GM10847 (cell line): Measurements from ENCODE around the gene TNRC6C.

Source experiments
- POLR2A ChIP-seq: IDR thresholded peaks from 2 replicates; pipeline ENCODE4 v1.6.1; 2011; ENCODE audit not compliant: insufficient read length; ENCODE audit errors: extremely low read depth

Gene TNRC6C

DNA sequence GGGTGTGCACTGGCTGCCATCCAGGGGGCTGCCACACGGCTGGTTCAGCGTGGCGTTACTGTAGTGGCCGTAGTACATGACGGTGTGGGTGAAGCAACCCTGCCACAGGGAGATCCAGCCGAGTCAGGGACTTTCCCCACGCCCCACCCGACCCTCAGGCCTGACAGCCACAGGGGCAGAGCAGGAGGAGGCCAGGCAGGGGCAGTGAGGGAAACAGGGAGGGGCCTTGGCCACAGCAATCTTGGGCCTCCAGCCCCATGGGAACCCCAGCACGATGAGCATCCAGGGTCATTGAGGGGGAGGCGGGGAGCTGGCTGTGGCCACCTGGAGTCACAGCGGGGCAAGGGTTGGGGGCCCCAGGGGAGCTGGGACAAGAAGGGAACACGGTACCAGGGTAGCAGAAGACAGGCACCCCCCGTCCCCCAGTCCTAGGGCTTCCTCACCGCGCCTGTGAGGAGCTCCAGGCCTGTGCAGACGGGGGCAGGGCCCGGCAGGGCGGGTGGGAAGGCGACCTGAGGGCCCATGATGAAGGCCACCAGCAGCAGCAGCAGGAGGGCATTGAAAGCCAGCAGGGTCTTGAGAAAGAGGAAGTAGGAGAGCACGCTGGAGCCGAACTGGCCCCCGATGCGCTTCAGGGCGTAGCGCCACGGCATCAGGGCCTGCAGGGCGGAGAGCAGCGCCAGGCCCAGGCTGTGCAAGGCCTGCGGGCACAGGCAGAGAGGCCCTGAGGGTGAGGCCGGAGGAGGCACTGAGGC lies 165.8 kb downstream of the TNRC6C start:
- peak; percentile 47 for TF ChIP-seq POLR2A

DNA sequence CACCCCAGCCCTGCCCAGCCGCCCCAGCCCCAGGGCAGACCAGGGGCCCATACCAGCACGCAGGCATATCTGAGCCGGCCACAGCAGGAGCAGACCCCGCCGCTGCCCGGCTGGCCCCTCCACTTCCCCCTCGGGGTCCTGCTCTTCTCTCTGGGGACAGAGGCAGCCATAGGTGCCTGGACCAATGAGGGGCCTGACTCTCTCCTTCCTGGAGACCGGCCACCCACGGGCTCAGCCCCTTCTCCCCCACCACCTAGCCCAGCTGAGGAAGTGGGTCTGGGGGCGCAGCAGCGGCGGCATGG lies 166.3 kb downstream of the TNRC6C start:
- no peak for TF ChIP-seq POLR2A

DNA sequence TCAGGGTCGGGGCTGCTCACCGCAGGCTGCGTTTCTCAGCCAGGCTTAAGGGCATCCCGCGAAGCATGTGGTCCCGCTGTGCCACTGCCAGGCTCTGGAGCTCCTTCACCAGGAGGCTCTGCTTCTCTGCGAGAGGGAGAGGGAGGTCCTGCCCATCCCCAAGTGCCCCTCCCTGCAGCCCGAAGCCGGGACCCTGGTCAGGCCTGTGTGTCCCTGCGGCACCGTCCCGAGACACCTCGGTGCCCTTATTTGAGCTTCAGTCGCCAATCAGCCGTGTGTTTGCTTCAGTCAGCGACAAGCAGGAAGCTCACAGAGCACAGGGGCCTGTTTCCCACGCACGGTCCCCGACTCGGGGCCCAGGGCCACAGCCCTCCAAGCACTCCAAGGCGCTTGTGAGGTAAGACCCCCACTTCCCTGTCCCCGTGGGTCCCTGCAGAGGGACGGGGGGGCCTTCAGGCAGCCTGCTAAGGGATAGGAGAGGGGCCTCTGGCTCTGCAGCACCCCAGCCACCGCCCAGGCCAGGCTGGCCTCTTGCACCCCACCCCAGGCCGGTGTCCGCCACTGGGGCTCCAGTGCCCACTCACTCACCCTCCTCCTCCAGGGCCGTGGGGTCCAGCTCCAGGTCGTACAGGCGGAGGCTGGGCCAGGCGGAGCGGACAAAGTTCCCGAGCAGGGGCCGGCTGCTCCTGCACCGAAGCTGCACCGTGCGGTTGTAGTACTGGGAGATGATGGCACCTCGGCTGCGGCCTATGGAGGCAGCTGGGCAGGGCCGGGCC lies 166.8 kb downstream of the TNRC6C start:
- TF ChIP-seq POLR2A: no peak

DNA sequence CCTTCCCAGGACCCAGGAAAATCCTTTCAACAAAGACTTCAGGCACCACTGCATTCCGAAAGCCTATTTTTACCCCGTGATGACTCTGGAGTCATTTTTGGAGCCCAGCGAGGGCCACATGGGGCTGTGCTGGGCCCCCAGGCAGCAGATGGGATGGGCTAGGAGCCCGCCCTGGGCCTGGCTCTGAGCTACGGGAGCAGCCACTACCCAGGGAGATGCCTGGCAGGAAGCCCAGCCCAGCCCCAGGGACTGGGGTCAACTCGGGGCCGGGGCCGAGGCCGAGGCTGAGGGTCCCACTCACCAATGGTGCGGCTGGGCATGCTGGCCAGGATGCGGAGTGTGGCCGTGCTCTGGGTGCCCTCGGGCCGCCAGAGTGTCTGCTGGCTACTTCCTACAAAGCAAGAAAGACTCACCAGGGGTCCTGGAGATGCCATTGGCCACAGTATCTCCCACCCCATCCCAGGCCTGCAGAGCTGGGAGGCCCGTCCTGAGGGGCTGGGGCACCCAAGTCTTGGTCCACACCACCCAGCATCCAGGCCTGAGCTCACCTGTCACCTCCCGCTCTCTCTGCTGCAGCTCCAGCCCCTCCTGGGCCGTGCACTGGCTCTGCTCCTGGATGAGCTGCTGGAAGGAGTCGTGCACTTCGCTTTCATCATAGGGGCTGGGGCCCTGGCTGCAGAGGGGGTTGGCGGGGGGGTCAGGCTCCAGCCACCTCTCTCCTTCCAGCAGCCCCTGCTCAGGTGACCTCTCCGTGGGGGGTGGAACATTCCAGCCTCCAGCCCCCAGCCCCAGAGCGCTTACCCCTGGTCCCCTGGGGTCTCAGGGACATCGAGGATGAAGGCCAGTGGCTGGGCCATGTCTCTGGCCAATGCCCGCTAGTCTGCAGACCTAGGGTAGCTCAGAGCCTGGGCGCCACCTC lies 167.7 kb downstream of the TNRC6C start:
- TF ChIP-seq POLR2A: peak; percentile 14

DNA sequence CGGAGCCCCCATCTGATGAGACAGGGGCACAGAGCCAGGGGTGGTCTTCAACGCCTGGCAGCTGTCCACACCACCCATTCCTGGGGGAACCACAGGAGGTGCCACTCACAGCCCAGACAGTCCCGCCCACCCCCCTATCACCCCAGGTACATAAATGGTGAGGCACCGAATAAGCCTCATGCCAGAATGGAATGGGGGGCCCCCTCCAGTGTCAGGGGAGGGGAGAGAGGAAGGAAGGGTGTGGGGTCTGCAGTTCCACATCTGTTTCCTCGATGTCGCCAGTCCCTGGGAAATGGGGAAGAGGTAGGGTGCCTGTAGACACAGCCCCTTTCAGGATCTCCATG lies 168.4 kb downstream of the TNRC6C start:
- no peak for TF ChIP-seq POLR2A

DNA sequence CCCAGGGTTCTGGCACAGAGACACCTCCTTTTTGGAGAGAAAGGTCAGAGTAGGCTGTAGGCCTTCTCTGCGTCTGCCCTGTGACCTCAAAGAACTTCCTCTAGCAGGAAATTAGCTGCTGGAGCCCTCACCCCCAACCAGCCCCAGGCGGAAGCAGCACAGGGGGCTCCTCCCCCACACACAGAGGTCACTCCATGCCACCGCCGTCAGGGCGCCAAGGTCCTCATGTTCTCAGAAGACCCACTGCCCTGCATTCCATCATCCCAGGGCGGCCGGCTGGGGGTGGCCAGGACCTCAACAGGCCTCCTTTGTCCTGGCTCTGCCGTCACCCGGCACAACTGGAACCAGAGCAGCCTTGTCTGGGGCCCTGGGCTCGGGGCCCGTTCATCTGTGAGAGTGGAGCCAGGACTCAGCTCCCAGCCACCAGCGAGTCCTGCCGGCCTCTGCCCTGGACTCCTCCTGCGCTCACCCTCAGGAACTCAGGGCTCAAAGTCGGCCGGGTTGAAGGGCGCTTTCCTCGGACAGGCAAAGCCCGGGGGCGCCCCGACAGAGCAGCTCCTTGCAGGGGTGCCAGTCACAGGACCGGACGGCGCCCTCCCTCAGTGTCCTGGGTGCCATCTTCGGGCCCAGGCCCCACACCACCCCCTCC lies 168.9 kb downstream of the TNRC6C start:
- peak; percentile 51 for TF ChIP-seq POLR2A

DNA sequence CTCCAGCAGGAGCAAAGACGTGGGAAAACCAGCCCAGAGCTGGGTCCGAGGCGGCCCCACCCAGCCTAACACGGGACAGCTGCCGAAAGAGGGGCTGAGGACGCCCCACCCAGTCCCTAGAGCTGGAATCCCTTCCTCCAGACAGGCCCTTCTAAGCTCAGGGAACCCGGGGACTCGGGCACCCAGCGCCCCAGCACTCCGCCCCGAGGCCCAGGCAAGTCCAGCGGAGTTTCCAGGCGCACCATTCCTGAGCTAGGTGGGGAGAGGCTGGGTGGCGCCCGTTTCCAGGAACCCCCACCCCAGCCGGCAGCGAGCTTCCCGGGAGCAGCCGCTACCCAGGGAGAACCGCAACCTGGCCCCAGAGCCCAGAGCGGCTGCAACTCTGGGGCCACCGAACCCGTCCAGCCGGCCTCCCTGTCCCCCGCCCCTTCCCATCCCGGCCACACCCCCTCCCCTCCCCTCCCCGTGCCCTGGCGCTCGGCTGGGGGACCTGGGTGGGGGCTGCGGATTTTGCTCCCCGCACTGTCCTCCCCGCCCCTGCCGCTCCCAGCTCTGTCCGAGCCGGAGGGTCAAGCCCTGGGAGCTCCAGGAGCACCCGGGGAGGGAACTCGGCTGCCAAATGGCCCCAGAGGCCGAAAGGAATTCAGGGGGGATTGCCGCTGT lies 169.5 kb downstream of the TNRC6C start:
- no peak for TF ChIP-seq POLR2A

DNA sequence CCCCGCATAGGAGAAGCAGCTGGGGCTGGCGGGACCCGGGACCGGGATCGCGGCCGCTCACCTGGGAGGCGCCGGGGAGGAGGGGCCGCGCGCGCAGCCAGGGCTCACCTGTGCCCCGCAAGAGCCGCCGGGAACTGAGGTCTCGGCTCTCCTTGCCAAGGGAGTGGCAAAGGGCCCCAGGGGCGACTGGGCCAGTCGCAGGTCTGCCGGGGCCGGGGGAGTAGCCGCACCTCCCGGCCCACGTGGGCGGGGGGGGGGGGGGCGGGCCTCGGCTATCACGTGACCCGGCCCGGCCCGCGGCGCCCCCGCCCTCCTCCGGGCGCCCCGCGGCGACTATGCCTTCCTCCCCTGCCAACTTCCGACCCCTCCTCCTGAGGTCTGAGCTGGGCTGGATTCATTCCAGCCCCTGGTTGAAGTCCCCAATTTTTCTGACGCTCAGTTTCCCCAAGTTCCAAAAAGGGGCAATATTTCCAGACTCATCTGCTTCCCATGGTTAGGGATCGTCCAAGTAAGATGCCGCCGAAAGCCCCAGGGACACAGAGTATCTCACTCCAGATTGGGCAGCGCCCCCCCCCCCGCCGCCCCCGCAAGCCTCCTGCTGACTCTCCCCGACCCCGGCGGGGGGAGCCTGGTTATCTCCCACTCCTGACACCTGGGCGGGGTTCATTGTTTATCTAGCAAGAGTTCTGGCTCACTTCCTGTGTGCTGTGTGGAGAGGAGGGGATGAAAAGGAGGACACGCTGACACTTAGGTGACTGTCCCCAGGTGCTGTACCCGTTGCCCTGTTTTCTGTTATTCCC lies 170.2 kb downstream of the TNRC6C start, which contains the start of gene TMC6:
TSS of gene TMC6 (minus strand) at position 205 of the 800 bp plus-strand sequence. CDS start 1,923 bp downstream, outside the sequence.
- peak; percentile 80 for TF ChIP-seq POLR2A

DNA sequence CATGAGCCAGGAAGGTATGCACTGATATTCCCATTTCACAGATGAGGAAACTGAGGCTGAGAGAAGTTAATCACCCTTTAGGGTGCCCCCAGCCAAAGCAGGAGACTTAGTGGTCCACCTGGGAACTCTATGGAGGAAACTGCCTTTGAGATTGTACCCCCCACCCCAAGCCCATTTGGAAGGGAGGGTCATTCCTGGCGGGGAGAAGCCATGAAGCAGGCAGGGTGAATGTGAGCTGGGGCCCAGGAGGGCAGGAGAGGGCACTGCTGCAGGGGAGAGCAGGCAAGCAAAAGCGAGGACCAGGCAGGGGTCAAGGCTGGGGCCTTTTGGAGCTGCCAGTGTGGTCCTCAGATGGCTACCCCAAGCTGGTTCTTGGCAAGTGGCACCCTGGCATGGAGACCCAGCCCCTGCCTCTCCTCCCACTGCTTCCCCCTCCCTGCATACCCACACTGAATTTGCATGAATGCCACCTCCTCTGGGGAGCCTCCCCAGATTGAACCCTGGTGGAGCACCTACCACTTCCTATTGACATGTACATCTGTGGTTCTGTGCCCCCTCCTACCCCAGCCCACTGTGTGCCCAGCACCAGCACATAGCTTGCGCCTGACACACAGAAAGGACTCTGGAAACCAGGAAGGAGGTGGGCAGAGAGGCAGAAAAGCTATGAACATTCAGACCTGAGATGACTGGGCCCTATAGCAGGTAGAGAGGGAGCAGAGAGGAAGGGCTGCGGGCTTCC lies 171.0 kb downstream of the TNRC6C start:
- TF ChIP-seq POLR2A: no peak

DNA sequence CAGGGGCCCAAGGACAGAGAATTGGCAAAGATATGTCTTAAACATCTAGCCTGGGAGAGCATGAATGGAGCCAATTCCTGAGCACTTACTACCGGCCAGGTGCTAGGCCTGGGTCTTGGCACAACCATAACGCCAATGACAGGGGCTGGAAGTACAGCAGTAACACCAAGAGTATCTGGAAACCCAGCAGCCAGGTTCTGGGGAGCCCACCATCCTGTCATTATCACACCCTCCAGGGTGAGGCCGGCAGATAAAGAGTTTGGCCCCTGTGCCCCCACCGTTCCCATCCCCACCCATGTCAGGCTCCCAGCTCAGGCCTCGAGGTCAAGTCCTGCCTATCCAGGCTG lies 171.6 kb downstream of the TNRC6C start:
- TF ChIP-seq POLR2A: no peak

DNA sequence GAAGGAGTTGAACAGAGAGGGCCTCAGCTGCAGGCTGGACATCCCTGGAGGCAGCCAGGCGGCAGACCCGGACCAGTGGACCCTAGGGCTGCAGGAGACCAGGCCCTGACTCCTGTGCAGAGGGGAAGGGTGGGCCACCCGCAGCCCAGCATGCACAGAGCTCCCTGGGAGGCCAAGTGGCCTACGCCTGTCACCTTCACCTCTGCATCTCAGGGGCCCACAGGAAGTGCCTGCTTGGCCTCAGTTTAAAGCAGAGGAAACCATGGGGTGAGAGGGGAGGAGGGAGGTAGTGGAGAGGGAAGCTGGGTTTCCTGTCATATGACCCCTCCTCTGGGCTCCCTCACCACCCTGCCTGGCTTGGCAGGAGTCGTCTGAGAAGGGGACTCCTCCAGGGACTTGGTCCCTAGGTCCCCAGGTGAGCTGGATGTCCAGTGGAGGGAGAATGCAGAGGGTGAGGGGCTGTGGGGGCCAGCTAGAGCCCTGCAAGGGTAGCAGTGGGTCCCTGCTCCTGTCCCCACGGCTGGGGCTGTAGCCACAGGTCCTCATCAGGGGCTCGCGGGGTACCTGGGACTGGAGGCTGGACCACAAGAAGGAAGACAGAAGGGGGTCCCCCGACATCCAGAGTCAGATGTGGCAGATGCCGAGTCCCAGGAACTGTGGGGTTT lies 172.1 kb downstream of the TNRC6C start, which contains the start of gene TMC8:
TSS of gene TMC8 (plus strand) at position 335 of the 665 bp plus-strand sequence. CDS start 818 bp downstream, outside the sequence.
- TF ChIP-seq POLR2A: peak; percentile 60

DNA sequence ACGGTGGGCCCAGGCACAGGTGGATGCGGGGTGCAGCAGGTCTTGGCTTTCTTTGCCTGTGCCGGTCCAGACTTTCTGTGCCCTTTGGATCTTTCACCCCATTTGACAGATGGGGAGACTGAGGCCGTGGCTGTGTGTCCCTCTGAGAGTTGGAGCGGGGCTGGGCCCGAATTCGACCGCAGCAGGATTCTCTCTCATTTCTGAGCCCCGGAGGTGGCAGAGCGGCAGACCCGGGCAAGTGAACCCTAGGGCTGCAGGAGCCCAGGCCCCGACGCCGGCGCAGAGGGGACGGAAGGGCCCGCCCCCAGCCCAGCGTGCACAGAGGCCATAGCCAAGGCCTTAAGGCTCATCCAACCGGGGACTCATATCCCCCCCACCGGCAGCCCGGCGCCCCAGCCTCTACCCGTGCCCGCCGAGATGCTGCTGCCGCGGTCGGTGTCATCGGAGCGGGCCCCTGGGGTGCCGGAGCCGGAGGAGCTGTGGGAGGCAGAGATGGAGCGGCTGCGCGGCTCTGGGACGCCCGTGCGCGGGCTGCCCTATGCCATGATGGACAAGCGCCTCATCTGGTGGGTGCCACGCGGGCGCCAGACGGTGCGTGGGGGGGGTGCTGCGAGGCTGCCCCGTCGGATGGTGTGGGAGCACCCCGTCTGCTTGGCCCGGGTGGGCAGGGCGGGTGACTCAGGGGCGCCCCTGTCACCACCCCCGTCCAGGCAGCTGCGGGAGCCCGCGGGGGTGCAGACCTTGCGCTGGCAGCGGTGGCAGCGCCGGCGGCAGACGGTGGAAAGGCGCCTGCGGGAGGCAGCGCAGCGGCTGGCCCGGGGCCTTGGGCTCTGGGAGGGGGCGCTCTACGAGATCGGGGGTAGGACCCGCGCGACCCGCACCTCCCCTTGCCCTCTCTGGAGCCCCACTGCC lies 172.9 kb downstream of the TNRC6C start:
- no peak for TF ChIP-seq POLR2A
